ENCODE data around the gene CLSTN3. TPM values are rescaled to one million over a fixed set of nuclear protein-coding genes. Genes with fewer than 3 reads are reported as not detected.

The CLSTN3 gene
- total RNA-seq, 4 donors from 2014 or later = 22.1 to 41.1 (median 31.7) TPM

DNA sequence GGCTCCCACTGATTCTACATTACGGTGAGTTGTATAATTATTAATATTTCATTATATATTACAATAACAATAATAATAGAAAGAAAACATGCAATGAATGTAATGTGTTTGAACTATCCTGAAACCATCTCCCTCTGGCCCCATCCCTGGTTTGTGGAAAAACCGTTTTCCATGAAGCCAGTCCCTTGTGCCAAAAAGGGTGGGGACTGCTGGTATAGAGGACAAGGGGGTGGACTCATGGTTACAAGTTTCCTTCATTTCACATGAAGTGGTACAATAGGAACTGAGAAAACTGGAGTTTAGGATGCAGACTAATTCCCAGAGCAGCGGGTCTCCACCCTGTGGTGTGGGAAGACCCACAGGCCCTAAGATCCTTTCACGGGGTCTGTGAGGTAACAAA lies 18.1 kb upstream of the CLSTN3 start:
- intact Hi-C loops (cut with DNase I; ENCODE audit: low total_unique reads) = loop anchor here (10.0 kb wide), 2 partner anchors 57 to 187 kb away; partner anchors contain the start of gene ATN1
- DNase-seq (ENCODE audit: low spot score in 2 of 2) = no peak
- TF ChIP-seq POLR2A (IDR thresholded peaks at IDR 0.05) = no peak
- H3K4me3 ChIP-seq (ENCODE audit: low read depth, poor library complexity, severe bottlenecking) = no peak overlapping the region
- 64 to 74% methylated on average over 4 of the region's 4 CpGs for WGBS, 2 donors

DNA sequence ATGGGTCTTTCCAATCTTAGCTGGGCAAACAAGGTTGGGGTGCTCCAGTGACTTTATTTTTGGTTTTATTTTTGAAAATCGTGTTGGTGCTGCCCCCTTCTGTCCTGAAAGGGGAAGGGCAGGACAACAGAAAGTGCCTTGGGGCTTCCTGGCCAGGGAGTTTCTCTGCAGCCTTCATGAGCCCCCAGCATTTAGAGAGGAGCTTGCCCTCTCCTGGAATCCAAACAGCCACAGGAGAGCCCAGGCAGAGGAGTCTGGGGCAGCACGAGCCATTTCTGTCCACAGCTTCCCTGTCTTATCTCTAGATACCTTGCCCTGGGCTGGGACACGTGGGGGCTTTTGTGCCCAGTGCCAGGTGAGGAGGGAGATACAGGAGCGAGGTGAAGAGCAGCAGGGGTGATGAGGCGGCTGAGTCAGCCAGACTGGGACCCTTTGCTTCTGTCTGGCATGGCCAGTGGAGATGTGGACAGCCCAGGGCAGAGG lies 16.7 kb upstream of the CLSTN3 start:
- 39 to 42% methylated on average over 5 of the region's 5 CpGs for WGBS, 2 donors
- H3K4me3 ChIP-seq (ENCODE audit: low read depth, poor library complexity, severe bottlenecking) = no peak overlapping the region
- DNase-seq (ENCODE audit: low spot score in 2 of 2) = no peak
- TF ChIP-seq POLR2A (IDR thresholded peaks at IDR 0.05) = no peak
- TF ChIP-seq, protein P1, sequence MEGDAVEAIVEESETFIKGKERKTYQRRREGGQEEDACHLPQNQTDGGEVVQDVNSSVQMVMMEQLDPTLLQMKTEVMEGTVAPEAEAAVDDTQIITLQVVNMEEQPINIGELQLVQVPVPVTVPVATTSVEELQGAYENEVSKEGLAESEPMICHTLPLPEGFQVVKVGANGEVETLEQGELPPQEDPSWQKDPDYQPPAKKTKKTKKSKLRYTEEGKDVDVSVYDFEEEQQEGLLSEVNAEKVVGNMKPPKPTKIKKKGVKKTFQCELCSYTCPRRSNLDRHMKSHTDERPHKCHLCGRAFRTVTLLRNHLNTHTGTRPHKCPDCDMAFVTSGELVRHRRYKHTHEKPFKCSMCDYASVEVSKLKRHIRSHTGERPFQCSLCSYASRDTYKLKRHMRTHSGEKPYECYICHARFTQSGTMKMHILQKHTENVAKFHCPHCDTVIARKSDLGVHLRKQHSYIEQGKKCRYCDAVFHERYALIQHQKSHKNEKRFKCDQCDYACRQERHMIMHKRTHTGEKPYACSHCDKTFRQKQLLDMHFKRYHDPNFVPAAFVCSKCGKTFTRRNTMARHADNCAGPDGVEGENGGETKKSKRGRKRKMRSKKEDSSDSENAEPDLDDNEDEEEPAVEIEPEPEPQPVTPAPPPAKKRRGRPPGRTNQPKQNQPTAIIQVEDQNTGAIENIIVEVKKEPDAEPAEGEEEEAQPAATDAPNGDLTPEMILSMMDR (IDR thresholded peaks at IDR 0.05) = peak in 1 of 3 donors; percentile 41
- intact Hi-C loops (cut with DNase I; ENCODE audit: low total_unique reads) = loop anchor here (10.0 kb wide), 2 partner anchors 59 to 189 kb away; partner anchors contain the start of gene ATN1

DNA sequence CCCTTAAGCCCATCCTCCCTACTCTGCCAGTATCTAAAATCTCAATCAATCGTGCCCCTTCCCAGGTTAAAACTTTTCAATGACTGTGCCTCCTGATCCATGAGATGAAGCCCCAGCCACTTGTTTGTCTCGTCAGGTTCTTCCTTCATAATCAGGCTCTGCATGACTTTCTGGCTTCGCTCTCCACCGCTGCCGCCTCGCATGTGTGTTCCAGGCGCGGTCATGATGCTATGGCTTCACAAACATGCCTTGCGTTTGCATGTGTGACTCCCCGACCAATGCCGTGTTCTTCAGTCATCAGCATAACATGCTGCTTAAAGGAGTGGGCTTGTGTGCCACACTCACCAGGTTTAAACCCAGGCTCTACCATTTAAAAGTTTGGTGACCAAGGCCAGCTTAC lies 16.2 kb upstream of the CLSTN3 start:
- H3K4me3 ChIP-seq (ENCODE audit: low read depth, poor library complexity, severe bottlenecking) = no peak overlapping the region
- TF ChIP-seq, protein P1 (IDR thresholded peaks at IDR 0.05) = no peak
- TF ChIP-seq POLR2A (IDR thresholded peaks at IDR 0.05) = no peak
- 79 to 85% methylated on average over 11 of the region's 11 CpGs for WGBS, 2 donors
- no peak for DNase-seq (ENCODE audit: low spot score in 2 of 2)
- intact Hi-C loops (cut with DNase I; ENCODE audit: low total_unique reads) = loop anchor here (10.0 kb wide), 2 partner anchors 59 to 189 kb away; partner anchors contain the start of gene ATN1

DNA sequence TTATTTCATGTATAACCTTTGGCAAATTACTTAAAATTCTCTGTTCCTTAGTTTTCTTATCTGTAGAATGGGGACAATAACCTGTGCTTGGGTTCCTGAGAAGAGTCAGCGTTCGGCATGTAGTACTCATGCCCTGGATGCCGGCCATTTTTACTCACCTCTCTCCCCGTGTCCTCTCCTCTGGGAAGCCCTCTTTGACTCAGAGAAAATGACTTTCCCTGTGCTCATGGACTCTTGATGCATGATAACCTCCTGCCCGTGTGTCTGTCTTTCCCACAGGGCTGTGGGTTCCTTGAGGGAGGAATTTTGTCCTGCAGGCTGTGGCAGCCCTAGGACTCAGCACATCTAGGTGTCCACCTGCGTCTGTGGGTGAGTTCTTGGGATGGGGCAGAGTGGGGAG lies 15.3 kb upstream of the CLSTN3 start:
- TF ChIP-seq, protein P1 (IDR thresholded peaks at IDR 0.05) = no peak
- no peak for TF ChIP-seq POLR2A (IDR thresholded peaks at IDR 0.05)
- H3K4me3 ChIP-seq (ENCODE audit: low read depth, poor library complexity, severe bottlenecking) = no peak overlapping the region
- no peak for DNase-seq (ENCODE audit: low spot score in 2 of 2)
- intact Hi-C loops (cut with DNase I; ENCODE audit: low total_unique reads) = loop anchor here (10.0 kb wide), 2 partner anchors 60 to 190 kb away; partner anchors contain the start of gene ATN1
- 88 to 92% methylated on average over 6 of the region's 6 CpGs for WGBS, 2 donors

DNA sequence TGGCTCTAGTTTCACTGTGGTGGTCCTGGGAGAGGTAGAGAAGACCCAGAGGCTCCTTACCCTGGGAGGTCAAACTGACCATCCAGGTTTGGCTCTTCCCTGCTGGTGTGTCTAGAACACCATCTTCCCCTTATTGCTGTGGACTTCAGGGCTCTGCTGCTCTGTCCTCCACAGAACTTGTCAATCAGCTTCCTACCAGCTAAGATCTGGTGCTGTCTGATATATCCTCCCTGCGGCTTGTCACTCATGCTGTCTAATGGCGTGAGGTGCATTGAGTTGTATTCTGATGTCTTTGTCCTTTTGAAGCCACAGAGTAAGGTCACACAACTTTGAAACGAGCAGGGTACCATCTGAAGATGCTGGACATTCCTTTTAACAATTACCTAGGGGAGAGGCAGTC lies 14.0 kb upstream of the CLSTN3 start:
- no peak overlapping the region for H3K4me3 ChIP-seq (ENCODE audit: low read depth, poor library complexity, severe bottlenecking)
- intact Hi-C loops (cut with DNase I; ENCODE audit: low total_unique reads) = loop anchor here (10.0 kb wide), 2 partner anchors 61 to 191 kb away; partner anchors contain the start of gene ATN1
- WGBS, 2 donors = 91 to 94% methylated on average over 3 of the region's 3 CpGs
- no peak for DNase-seq (ENCODE audit: low spot score in 2 of 2)
- TF ChIP-seq POLR2A (IDR thresholded peaks at IDR 0.05) = no peak
- TF ChIP-seq, protein P1 (IDR thresholded peaks at IDR 0.05) = no peak

DNA sequence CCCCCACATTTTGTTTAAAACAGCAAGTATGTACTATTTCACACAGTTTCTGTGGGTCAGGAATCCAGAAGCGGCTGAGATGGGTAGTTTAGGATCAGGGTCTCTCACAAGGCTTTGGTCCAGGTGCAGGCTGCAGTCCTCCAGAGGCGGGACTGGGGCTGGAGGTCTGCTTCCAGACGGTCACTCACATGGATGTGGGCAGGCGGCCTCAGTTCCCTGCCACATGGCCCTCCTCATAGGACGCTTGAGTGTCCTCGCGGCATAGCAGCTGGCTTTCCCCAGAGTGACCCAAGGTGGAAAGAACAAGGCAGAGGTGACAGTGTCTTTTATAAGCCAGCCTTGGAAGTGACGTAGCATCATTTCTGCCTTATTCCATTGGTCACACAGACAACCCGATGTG lies 13.3 kb upstream of the CLSTN3 start:
- intact Hi-C loops (cut with DNase I; ENCODE audit: low total_unique reads) = loop anchor here (10.0 kb wide), 2 partner anchors 62 to 192 kb away; partner anchors contain the start of gene ATN1
- no peak for TF ChIP-seq POLR2A (IDR thresholded peaks at IDR 0.05)
- DNase-seq (ENCODE audit: low spot score in 2 of 2) = no peak
- H3K4me3 ChIP-seq (ENCODE audit: low read depth, poor library complexity, severe bottlenecking) = no peak overlapping the region
- WGBS, 2 donors = 84 to 99% methylated on average over 9 of the region's 9 CpGs

DNA sequence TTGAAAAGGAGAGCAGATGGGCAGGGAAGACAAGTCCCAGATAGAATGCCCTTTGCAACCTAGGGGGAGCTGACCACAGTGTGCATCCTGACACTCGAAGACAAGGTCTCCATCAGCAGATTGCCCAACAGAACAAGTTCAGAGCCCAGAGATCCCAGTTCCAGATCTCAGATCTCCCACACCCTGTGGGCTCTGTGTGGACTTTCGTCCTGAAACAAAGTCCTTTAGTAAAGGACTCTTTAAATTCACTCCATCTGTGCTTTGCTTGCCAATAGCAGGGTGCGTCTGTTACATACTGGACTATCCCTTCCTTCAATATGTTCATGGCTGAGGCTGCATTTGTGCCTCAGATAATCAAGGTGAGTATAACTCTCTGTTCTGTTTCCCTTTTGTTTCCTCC lies 12.5 kb upstream of the CLSTN3 start:
- H3K4me3 ChIP-seq (ENCODE audit: low read depth, poor library complexity, severe bottlenecking) = no peak overlapping the region
- DNase-seq (ENCODE audit: low spot score in 2 of 2) = no peak
- 91 to 93% methylated on average over 3 of the region's 3 CpGs for WGBS, 2 donors
- intact Hi-C loops (cut with DNase I; ENCODE audit: low total_unique reads) = loop anchor here (10.0 kb wide), 2 partner anchors 63 to 193 kb away; partner anchors contain the start of gene ATN1
- TF ChIP-seq, protein P1 (IDR thresholded peaks at IDR 0.05) = no peak
- TF ChIP-seq POLR2A (IDR thresholded peaks at IDR 0.05) = no peak
